ENCODE data around the gene SLC24A5.

- TF ChIP-seq CTCF (IDR thresholded peaks at IDR 0.05; ENCODE audit: insufficient read depth, low read length) (no peak), POLR2AphosphoS5 (IDR thresholded peaks at IDR 0.05; ENCODE audit: low read depth) (no peak), REST (IDR thresholded peaks at IDR 0.05; ENCODE audit: insufficient replicate concordance, low read depth) (no peak), GABPA (IDR thresholded peaks at IDR 0.05; ENCODE audit: low read depth) (no peak)
Measured at GRCh38 chr15:48077616-48078184, 43.1 kb upstream of the SLC24A5 start.

Data from HL-60 (cell line).